GM10248 (cell line): ENCODE measurements around the gene GABARAPL1.
"Not testable (repeated sequence)": the region's sequence is repeated elsewhere in the genome, so short reads cannot be mapped to it uniquely, and the experiment has no call there.

Source experiments
- CTCF ChIA-PET: fragments of 300-600 bp; sonication (Branson Sonifier 250); formaldehyde crosslinking; extraction: SDS; loops from one replicate; lab custom pipeline; 2021; ENCODE audit warnings: antibody characterized with exemption; lab: Yijun Ruan, JAX
- POLR2A ChIA-PET: fragments of 350-650 bp; sonication (Branson Sonifier 250); formaldehyde crosslinking; extraction: SDS; loops from one replicate; lab custom pipeline; 2020; ENCODE audit warnings: antibody characterized with exemption; lab: Yijun Ruan, JAX
- DNase-seq: peaks from one replicate; pipeline ENCODE4 v3.0.0; 2012; ENCODE audit errors: extremely low spot score
- TF ChIP-seq, protein P1 (sequence below): IDR thresholded peaks from 2 replicates; pipeline ENCODE4 v1.5.1; 2012; ENCODE audit warnings: mild to moderate bottlenecking, low read depth; ENCODE audit errors: extremely low read depth, missing control alignments, control extremely low read depth

Gene GABARAPL1

GRCh38 chr12:10191865-10192264, 20.8 kb upstream of the GABARAPL1 start:
- DNase-seq, result no peak
- ChIA-PET POLR2A (no interaction called here), CTCF (interaction anchor here (0.9 to 9.6 kb wide), 7 partner anchors 10 to 183 kb away, joined by 3 to 63 read pairs (median 3); no protein-coding TSS in a partner anchor)
- TF ChIP-seq, protein P1, sequence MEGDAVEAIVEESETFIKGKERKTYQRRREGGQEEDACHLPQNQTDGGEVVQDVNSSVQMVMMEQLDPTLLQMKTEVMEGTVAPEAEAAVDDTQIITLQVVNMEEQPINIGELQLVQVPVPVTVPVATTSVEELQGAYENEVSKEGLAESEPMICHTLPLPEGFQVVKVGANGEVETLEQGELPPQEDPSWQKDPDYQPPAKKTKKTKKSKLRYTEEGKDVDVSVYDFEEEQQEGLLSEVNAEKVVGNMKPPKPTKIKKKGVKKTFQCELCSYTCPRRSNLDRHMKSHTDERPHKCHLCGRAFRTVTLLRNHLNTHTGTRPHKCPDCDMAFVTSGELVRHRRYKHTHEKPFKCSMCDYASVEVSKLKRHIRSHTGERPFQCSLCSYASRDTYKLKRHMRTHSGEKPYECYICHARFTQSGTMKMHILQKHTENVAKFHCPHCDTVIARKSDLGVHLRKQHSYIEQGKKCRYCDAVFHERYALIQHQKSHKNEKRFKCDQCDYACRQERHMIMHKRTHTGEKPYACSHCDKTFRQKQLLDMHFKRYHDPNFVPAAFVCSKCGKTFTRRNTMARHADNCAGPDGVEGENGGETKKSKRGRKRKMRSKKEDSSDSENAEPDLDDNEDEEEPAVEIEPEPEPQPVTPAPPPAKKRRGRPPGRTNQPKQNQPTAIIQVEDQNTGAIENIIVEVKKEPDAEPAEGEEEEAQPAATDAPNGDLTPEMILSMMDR, result no peak

DNA sequence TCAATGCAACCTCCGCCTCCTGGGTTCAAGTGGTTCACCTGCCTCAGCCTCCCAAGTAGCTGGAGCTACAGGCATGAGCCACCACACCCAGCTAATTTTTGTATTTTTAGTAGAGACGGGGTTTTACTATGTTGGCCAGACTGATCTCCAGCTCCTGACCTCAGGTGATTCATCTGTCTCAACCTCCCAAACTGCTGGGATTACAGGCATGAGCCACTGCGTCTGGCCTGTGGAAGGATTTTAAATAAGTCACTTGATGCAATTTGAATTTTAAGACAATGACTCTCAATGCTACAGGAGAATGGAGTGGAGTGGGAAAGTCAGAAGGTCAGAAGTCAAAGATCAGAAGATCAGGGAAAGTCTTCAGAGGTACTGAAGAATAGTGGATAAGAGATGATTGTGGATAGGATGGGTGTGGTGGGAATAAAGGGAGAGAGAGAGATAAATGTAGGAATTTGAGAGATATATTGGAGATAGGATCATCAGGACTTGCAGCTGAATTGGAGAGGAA, 18.5 kb upstream of the GABARAPL1 start:
- CTCF ChIA-PET, result interaction anchor here (1.1 to 9.6 kb wide), 6 partner anchors 14 to 136 kb away, joined by 3 to 63 read pairs (median 4); no protein-coding TSS in a partner anchor
- POLR2A ChIA-PET, result interaction anchor here (0.6 kb wide), 1 partner anchor 1638 kb away, joined by 3 read pairs; no protein-coding TSS in a partner anchor
- no peak for DNase-seq
- TF ChIP-seq, protein P1, result no peak

GRCh38 chr12:10196210-10196609, 16.5 kb upstream of the GABARAPL1 start:
- POLR2A ChIA-PET, result interaction anchor here (0.7 kb wide), 1 partner anchor 1063 kb away, joined by 4 read pairs; no protein-coding TSS in a partner anchor

DNA sequence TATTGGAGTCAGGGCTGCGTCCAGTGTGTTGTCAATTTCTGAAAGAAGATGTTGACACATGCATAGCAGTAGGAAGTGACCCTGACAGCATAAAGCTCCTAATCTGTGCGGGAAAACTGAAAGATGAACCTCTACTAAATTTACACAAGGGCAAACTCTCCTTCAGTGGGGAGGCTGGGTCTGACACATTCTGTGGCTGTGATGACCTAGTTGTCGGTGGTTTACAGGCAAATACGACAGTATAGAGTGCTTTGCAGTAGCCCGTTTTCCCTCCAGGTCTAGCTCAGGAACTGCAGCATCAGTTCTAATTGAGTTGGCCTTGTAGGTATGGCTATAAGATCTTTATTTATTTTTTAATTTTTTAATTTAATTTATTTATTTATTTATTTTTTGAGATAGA, 14.8 kb upstream of the GABARAPL1 start:
- CTCF ChIA-PET, result interaction anchor here (0.9 to 1.4 kb wide), 2 partner anchors 38 to 45 kb away, joined by 3 to 4 read pairs; no protein-coding TSS in a partner anchor
- TF ChIP-seq, protein P1, result no peak
- DNase-seq, result no peak
- POLR2A ChIA-PET, result no interaction called here

More at GRCh38 chr12:10196210-10196609, 16.5 kb upstream of the GABARAPL1 start:
- CTCF ChIA-PET, result interaction anchor here (1.2 to 9.6 kb wide), 2 partner anchors 42 to 44 kb away, joined by 3 to 63 read pairs; no protein-coding TSS in a partner anchor
- DNase-seq, result peak; percentile 40
- TF ChIP-seq, protein P1, result no peak

- CTCF ChIA-PET, result interaction anchor here (0.9 kb wide), 1 partner anchor 9 kb away, joined by 3 read pairs; no protein-coding TSS in a partner anchor
- POLR2A ChIA-PET, DNase-seq: not testable (repeated sequence)
Observed at GRCh38 chr12:10204495-10204894, 8.2 kb upstream of the GABARAPL1 start.

DNA sequence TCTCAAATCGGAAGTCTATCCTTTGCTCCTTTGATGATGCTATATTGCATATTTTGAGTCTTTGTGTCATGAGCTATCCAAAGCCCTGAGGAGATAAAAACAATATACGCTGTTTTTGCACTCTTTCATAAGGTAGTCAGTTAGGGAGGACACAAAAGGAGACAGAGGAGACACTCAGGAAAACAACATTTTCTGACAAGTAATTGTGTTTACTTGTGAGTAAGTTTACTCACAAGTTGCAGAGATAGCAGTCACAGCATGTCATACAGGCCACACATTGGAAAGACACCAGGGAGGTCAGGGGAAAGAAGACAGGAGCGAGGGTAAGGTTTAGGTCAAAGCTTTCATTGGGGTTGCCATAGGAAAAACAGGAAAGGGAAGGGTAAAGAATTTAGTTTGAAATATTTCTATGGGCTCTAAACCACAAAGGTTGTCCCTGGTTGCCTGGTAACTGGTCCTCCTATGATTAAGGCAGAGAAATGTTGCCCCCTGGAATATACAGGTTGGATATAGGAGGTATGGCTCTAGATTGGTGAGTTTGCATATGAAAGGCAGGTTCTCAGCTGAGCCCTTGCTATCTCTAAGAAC, 7.4 kb upstream of the GABARAPL1 start:
- TF ChIP-seq, protein P1, result no peak
- ChIA-PET CTCF (interaction anchor here (0.9 kb wide), 1 partner anchor 10 kb away, joined by 3 read pairs; no protein-coding TSS in a partner anchor), POLR2A (no interaction called here)
- DNase-seq, result no peak

DNA sequence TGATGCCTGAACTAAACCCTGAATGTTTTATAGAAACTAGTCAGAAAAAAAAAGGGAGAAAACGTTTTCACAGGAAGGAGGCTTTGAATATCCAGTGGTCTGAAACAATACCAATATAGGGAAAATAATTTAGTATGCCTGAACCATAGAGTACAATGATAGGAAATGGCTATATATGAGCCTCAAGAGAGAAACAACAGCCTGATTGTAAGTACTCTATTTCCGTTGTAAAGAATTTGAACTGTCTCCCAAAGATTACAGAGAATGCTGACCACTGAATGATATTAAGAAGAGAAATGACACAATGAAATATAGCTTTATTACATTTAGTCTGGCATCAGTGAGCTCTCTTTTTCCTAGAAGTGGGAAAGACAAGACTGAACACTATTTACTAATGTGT, 5.5 kb upstream of the GABARAPL1 start:
- TF ChIP-seq, protein P1, result no peak
- no peak for DNase-seq
- ChIA-PET CTCF (no interaction called here), POLR2A (no interaction called here)
